Muscle of back (tissue), 11 donors: ENCODE results near the gene DENND1A. TPM values are rescaled to one million over a fixed set of nuclear protein-coding genes. Genes with fewer than 3 reads are reported as not detected.
A peak's percentile ranks its signal among the peaks of the same experiment; 100 is the strongest.
"Not testable (repeated sequence)": the region's sequence is repeated elsewhere in the genome, so short reads cannot be mapped to it uniquely, and the experiment has no call there.

Experiments
- DNase-seq, 3 donors: peaks; one replicate each; pipeline versions ENCODE4 v3.0.0 to v3.0.0-alpha.2; 2013
- polyA plus RNA-seq, 10 donors: library from polyadenylated mRNA; unstranded; fragments of 120-200 nt; gene quantifications; one replicate each; pipeline ENCODE4 v1.2.1, GENCODE V29; 2013; ENCODE audit not compliant: insufficient read length in 10 of 10

The DENND1A gene
- polyA plus RNA-seq, 10 donors = 10.9 to 15.4 (median 13.8) TPM

DNA sequence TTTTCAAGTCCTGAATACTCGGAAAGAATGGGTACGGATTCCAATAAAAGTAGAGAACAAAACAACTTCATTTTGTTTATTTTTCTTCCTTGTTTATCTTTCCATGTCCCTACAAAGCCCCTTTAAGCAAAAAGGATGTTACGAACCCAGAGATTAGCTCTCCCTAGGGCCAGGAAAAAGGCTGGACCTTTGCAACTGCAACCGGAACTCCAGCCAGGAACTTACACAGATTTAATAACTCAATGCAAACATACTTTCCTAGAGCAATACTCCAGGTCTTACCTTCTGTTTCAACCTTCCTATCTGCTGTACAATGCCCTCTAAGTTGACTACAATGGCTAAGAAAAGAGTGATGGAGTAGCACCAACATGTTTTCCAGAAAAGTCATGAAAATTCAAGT, 7.0 kb downstream of the DENND1A start:
- no peak for DNase-seq

DNA sequence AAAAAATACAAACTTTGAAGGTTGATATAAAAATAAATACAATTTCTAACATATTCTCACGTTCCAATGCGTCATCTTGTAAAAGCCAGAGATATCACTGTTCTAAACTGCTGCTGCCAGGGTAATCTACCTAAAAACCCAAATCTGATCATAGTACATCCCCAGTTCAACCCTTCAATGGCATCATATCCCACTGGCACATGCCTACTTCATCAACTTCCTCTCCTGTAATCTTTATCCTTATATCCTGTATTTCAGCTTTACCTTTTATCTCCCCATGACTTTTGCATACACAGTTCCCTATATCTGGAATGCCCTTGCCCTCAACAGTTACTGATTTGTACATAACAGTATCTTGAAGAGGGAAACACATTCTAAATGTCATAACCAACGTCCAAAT, 7.5 kb downstream of the DENND1A start:
- DNase-seq = no peak

DNA sequence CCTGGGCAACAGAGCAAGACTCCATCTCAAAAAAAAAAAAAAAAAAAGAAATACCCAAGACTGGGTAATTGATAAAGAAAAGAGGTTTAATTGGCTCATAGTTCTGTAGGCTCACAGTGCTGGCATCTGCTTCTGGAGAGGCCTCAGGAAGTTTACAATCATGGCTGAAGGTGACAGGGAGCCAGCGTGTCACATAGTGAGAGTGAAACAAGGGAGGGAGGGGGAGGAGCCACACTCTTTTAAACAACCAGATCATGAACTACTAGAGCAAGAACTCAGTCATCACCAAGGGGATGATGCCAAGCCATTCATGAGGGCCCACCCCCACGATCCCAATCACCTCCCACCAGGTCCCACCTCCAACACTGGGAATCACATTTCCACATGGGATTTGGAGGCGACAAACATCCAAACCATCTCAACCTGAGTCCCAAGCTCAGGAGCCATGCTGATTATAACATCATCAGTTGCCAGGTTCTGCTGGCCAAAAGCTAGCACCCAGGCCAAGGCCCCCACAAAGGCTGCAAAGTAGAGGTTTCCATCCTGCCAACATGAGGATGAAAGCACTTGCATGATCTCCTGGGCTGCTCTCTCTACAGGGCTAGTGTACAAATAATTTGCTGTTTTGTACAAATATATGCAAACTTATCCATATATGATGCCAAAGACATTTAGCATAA, 15.3 kb downstream of the DENND1A start:
- no peak for DNase-seq

DNA sequence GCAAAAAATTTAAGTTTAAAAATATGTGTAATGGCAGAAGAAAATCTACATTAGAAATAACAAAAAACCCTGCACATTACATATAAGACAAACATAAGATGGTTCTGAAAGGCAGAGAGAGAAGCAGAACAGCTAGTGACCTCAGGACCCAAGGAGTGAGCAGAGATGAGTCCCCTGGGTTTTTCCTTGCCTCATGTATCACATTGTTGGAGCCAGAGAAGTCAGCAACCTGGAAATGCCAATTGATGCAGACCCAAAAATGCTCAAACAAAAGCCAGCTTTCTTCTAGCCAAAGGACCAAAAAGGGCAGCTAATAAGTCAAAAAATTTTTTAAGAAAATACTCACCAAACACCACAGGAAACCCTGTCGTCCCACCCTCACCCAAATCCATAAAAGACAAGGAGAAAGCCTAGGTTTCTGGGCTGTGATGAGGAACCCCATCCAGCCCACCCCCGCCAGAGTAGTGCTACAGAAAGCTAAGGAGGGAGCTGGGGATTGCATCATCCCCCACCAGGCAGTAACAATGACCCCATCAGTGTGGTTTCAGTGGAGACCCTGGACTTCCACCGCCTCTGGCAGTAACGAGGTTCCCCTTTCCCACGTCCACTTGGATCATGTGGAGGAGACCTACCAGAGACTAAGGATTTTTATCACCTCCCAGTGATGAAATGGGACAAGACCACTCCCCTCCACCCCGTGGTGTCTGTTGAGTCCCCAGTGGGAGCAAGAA, 17.6 kb downstream of the DENND1A start:
- DNase-seq = no peak

DNA sequence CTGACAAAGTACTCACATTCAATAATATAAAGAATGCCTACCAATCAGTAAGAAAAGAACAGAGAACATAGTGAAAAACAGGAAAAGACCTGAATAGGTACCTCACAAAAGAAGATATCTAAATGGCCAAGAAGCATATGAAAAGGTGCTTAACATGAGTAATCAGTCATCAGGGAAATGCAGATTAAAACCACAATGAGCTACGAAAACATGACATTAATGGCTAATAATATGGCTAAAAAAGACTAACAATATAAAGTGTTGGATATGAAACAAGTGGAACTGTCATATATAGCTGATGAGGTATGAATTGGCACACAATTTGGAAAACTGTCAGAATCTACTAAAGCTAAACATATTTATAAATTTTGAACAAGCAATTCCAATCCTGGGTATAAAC, 18.9 kb downstream of the DENND1A start:
- no peak for DNase-seq

GRCh38 chr9:123909192-123909591, 20.7 kb downstream of the DENND1A start:
- not testable (repeated sequence) for DNase-seq

DNA sequence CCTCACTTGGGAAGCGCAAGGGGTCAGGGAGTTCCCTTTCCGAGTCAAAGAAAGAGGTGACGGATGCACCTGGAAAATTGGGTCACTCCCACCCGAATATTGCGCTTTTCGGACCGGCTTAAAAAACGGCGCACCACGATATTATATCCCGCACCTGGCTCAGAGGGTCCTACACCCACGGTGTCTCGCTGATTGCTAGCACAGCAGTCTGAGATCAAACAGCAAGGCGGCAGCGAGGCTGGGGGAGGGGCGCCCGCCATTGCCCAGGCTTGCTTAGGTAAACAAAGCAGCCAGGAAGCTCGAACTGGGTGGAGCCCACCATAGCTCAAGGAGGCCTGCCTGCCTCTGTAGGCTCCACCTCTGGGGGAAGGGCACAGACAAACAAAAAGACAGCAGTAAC, 26.4 kb downstream of the DENND1A start:
- not testable (repeated sequence) for DNase-seq

- DNase-seq = no peak
Observed at GRCh38 chr9:123894822-123895221, 35.1 kb downstream of the DENND1A start.

GRCh38 chr9:123893831-123894460, 36.0 kb downstream of the DENND1A start:
- DNase-seq = no peak

GRCh38 chr9:123893115-123893514, 36.8 kb downstream of the DENND1A start:
- no peak for DNase-seq

GRCh38 chr9:123887837-123888236, 42.1 kb downstream of the DENND1A start:
- no peak for DNase-seq

- DNase-seq = not testable (repeated sequence)
Observed at GRCh38 chr9:123885834-123886233, 44.1 kb downstream of the DENND1A start.

DNA sequence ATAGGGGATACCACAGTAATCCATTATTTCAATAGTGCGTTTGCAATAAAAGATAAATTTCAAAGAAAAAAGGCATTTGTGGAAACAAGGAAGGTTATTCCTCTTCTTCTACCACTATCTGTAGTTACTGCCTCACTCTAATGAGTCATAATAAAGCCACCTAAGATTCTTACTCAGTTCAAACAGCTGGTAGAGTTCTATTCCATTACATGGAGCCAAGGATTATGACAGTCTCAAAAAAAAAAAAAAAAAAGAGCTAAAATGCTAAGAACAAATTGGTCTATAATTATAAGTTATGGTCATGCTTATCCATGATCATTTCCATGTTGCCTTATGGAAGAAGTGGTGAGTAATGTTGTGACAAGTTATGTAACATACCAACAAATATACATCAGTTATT, 46.3 kb downstream of the DENND1A start:
- DNase-seq = no peak

DNA sequence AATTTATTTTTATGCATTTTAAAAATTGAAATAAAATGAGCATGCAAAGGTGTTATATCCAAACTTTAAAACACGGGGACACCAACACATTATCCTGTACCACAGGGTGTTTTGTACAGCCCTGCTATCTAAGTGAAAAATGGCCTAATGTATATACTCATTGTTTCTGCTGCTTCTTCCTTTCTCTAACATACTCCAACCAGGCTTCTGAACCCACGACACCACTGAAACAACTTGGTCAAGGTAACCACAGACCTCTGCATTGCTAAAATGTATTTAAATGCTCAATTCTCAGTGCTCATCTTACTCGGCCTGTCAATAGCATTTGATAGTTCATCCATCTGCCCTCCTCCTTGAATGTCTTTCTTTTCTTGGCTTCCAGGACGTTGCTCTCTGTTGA, 48.3 kb downstream of the DENND1A start:
- no peak for DNase-seq

GRCh38 chr9:123880420-123880819, 49.5 kb downstream of the DENND1A start:
- no peak for DNase-seq

DNA sequence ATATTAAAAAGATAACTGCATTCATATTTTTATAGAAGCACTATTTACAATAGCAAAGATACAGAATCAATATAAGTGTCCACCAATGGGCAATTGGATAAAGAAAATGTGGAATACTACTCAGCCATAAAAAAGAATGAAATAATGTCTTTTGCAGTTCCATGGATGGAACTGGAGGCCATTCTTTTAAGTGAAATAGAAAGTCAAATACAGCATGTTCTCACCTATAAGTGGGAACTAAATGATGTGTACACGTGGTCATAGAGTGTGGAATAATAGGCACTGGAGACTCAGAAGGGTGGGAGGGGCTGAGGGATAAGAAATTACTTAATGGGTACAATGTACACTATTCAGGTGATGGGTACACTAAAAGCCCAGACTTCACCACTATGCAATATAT, 53.2 kb downstream of the DENND1A start:
- DNase-seq = no peak

GRCh38 chr9:123872710-123873109, 57.2 kb downstream of the DENND1A start:
- no peak for DNase-seq

DNA sequence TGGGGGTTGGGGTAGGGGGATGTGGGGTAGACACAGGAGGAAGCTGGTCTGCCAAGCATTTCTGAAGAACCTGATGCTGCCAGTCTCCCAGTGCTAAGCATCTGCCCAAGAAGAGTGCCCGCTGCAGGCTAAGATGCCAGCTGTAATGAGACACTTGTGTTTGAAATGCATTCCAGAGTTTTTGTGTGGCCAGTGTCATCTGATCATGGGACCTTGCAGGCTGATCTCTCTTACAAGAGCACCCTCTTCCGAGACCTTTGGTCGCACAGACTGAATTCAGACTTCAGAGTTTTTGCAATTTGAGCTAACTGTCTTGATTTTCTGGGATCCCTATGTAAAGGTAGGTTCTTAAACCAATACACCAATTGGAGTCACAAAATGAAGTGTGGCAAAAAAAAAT, 58.1 kb downstream of the DENND1A start:
- peak; percentile 23 to 51 (median 25) for DNase-seq

DNA sequence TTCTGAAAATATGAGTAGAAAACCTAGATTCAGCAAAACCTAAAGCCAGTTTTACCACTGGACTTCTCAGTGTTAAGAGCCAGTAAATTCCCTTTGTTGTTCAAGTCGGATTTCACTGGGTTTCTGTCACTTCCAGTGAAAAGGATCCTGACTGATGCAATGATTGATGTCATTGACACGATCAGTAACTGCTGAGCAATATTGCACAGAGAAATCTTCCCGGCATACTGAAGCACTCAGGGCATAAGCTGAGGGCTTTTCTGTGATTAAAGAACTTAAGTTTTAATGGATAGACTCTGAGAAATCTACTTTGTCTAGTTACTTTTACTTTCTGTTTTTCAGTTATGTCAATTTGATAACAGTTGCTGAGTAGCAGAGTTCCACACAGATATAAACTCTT, 61.9 kb downstream of the DENND1A start:
- no peak for DNase-seq

DNA sequence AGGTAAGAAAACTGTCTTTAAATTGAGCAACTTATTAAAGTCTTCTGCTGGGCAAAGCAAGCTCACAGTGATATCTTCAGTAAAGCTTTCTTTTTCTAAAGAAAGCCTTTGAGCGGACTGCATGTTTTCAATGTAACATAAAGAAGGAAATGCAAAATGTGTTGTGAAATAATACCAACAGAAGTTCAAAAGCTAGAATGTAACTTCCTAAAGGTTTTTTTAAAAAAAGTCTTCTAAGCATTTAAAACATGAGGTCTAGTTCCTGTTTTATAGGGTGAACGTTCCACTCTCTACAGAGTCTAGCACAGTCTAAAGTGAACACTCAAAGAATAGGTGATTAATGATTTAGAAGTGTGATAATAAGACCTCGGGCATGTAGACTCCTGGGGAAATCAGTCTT, 62.9 kb downstream of the DENND1A start:
- no peak for DNase-seq

DNA sequence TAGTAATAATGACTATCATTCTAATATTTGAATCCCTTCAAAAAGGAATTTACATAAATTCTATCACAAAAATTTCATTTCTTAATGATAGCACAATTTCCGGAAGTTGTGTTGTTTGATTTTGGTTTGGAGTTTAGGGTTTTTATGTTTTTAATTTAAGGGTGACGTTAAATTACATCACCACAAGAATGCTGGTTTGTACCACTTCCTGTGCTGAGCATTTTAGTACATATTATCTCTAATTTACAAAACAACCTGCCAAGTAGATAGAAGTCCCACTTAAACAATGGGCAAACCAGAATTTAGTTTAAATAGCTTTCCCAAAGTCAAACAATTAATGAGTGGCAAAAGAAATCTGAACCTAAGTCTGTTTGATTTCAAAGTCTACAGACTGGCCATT, 63.4 kb downstream of the DENND1A start:
- DNase-seq = no peak

DNA sequence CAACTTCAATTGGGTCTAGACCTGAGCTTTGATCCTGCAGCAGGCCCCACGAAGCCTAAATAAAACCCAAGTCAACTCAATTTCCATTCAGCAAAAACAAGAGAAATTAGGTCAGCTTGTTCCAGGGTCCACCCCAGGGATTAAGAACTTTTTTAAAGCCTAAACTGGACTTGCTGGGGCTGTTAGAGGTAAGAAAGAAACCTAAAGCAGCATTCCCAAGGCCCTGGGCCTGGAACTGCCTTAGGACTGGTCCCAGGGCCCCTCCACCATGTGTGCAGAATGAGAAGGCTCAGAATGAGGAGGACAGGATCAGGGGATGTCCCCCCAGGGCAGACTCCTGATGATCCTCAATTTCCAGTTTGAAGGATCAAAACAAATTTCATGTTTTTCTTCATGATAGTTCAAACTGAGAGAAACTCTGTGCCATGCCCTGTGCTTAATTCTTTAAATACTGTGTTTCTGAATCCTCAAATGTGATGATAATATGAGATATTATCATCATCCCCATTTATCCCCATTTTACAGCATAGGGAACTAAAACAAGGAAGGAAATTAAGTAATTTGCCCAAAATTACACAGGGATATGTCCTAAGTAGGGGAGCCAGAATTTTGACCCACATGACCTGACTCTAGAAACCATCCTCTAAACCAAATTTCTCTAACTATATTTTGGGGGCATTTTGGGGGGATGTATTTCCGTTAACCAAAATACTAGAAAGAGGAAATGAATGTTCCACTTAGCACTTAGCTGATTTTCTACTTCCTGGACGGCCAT, 64.5 kb downstream of the DENND1A start:
- no peak for DNase-seq
